WERI-Rb-1 (cell line): ENCODE results near the gene TBX10.

ENCODE experiments used
- DNase-seq: peaks from one replicate; pipeline ENCODE4 v3.0.0-alpha.2; 2020
- H3K27ac ChIP-seq: fragments of 250-450 bp; sonication (Bioruptor Pico); 2 replicates; pipeline ENCODE4 v1.5.1; 2020; ENCODE audit warnings: mild to moderate bottlenecking, moderate library complexity
- H3K27me3 ChIP-seq: fragments of 250-450 bp; sonication (Bioruptor Pico); 2 replicates; pipeline ENCODE4 v1.5.1; 2021; ENCODE audit warnings: mild to moderate bottlenecking, low read depth, moderate library complexity; ENCODE audit not compliant: insufficient read depth, severe bottlenecking
- H3K36me3 ChIP-seq: fragments of 250-450 bp; sonication (Bioruptor Pico); 2 replicates; pipeline ENCODE4 v1.5.1; 2020; ENCODE audit warnings: mild to moderate bottlenecking, moderate library complexity
- H3K4me3 ChIP-seq: 2 replicates; pipeline ENCODE4 v1.5.1; 2011; ENCODE audit warnings: low read depth, mild to moderate bottlenecking, control low read depth, low read length
- H3K9me3 ChIP-seq: fragments of 250-450 bp; sonication (Bioruptor Pico); 2 replicates; pipeline ENCODE4 v1.5.1; 2021; ENCODE audit warnings: mild to moderate bottlenecking, moderate library complexity; ENCODE audit not compliant: severe bottlenecking
- CTCF ChIP-seq: IDR thresholded peaks from 2 replicates; pipeline ENCODE4 v1.5.1; 2011; ENCODE audit warnings: low read depth, mild to moderate bottlenecking, control low read depth, inconsistent platforms, low read length

Gene TBX10

DNA sequence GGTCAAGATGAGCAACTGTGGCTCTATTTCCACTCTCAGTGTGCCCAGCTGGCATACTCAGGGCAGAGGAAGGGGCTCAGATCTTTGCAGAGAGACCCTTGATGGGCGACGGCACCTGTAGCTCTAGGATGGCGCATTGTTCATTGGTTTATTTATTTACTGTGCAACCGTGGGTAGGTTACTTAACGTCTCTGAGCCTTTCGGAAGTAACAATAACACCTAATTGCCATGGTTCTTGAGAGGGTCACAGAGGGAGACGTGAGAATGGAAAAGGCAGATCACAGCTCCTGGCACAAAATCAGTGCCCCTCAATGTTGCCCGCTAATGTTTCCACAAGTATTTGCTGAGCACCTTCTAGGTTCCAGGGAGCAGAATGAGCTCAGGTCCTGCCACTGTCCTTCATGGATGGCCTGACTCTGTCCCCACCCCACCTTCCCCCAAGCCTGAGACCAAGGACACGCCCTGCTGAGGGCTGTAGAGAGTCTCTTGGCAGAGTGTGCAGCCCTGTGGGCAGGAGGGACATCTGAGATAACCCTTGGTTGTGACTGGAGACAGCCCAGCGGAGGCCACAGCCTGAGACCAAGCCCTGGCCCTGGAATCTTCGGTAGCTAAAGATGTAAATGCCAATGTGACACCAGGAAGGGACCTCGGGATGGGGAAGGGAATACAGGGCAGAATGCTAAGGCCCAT, 35.6 kb upstream of the TBX10 start:
- H3K4me3 ChIP-seq = no peak overlapping the region
- no peaks in the 10 kb centered on the region for H3K36me3 ChIP-seq
- no peak overlapping the region for H3K27ac ChIP-seq
- no peak for DNase-seq
- no peaks in the 10 kb centered on the region for H3K9me3 ChIP-seq
- no peaks in the 10 kb centered on the region for H3K27me3 ChIP-seq
- TF ChIP-seq CTCF = no peak

DNA sequence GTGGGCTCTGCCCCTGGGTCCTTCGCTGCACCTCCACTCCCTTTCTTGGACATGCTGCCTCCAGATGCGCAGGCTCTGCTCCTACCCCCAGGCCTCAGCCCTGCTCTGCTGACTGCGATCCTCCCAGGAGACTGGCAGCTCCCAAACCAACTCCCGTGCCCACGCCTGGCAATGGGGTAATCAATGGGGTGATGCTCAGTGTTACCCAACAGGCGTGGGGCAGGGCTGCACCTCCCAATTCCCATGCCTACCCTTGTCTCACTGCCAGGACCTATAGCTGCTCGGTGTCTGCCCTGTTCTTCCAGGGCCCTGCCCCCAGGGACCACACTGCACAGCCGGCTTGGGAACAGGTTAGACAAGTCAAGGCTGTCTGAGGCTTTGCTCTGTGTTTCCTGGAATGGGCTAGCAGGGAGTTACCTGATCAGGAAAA, 34.9 kb upstream of the TBX10 start, which contains the start of gene ALDH3B2:
Gene ALDH3B2, minus strand, starts transcription at position 182 of the 430 bp plus-strand sequence. CDS start 7,688 bp downstream, outside the sequence.
- H3K27ac ChIP-seq = no peak within 1 kb of the TSS

DNA sequence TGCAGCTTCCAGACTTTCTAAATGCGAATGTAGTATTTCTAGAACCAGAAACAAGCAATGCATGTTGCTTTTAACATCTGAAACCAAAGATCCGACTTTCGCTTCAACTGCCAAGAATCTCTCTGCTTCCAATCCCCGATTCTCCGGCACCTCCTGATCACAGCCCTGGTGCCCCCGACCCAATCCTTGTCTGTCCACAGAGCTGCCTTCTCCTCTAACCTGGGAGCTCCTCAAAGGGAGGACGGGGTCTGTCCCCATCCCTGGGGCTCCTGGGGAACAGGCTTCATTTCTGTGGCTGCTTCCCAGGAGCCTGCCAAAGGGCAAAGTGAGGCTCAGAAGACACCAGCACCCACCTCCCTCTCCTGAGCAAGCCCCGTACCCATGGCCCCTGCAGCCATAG, 34.3 kb upstream of the TBX10 start:
- H3K36me3 ChIP-seq = no peaks in the 10 kb centered on the region
- no peak overlapping the region for H3K27ac ChIP-seq
- TF ChIP-seq CTCF = no peak
- no peaks in the 10 kb centered on the region for H3K27me3 ChIP-seq
- H3K9me3 ChIP-seq = no peaks in the 10 kb centered on the region
- H3K4me3 ChIP-seq = no peak overlapping the region
- DNase-seq = no peak

More for the DNA sequence above, 34.9 kb upstream of the TBX10 start, which contains the start of gene ALDH3B2:
- no peaks in the 10 kb centered on the region for H3K9me3 ChIP-seq
- no peaks in the 10 kb centered on the region for H3K36me3 ChIP-seq
- H3K27me3 ChIP-seq = no peaks in the 10 kb centered on the region
- TF ChIP-seq CTCF = no peak
- DNase-seq = no peak
- no peak within 1 kb of the TSS for H3K4me3 ChIP-seq

GRCh38 chr11:67673358-67673757, 33.8 kb upstream of the TBX10 start:
- TF ChIP-seq CTCF = no peak
- no peak overlapping the region for H3K27ac ChIP-seq
- no peaks in the 10 kb centered on the region for H3K36me3 ChIP-seq
- no peaks in the 10 kb centered on the region for H3K9me3 ChIP-seq
- no peak overlapping the region for H3K4me3 ChIP-seq
- H3K27me3 ChIP-seq = no peaks in the 10 kb centered on the region
- DNase-seq = no peak

DNA sequence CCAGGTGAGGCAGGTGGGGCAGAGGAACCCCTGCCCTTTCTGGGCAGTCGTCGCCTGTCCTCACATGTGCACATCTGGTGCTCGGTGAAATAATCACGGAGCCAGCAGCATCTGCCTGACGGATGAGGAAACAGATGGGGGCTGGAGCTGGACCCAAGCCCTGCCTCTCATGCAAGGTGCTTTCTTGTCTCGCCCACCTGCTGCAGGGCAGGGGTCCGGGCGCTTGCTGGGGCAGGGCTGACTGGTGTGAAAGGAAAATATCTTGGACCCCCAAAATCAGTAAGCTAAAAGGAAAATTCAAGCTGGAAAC, 31.6 kb upstream of the TBX10 start:
- H3K36me3 ChIP-seq = no peaks in the 10 kb centered on the region
- H3K27ac ChIP-seq = no peak overlapping the region
- H3K9me3 ChIP-seq = no peaks in the 10 kb centered on the region
- H3K4me3 ChIP-seq = no peak overlapping the region
- no peaks in the 10 kb centered on the region for H3K27me3 ChIP-seq
- no peak for DNase-seq
- no peak for TF ChIP-seq CTCF
